Keratinocyte (primary cell): Measurements from ENCODE around the gene HOTAIR. TPM values are rescaled to one million over a fixed set of nuclear protein-coding genes. Genes with fewer than 3 reads are reported as not detected.
A peak's percentile ranks its signal among the peaks of the same experiment; 100 is the strongest.

Experiments used
- DNase-seq: peaks from one replicate; pipeline ENCODE4 v3.0.0-alpha.2; 2011; ENCODE audit warnings: low read depth, missing footprints, low spot score
- FAIRE-seq: peaks from 2 replicates; lab custom pipeline; 2011; peaks lifted over from hg19 to GRCh38; lab: Jason Lieb, UNC
- H2AFZ ChIP-seq: 2 replicates; pipeline ENCODE4 v1.6.0; 2012; ENCODE audit warnings: low read length, control low read depth, inconsistent platforms; ENCODE audit not compliant: control insufficient read depth
- H3K27ac ChIP-seq: 2 replicates; pipeline ENCODE4 v1.5.1; 2011; ENCODE audit warnings: low read length; ENCODE audit not compliant: control insufficient read depth, insufficient read depth
- H3K27me3 ChIP-seq: 3 replicates; pipeline ENCODE4 v1.6.0; 2011; ENCODE audit warnings: low read length; ENCODE audit not compliant: control insufficient read depth, insufficient read depth; ENCODE audit errors: extremely low read depth
- H3K36me3 ChIP-seq, 2 experiments: 2 replicates in 1 of 2; 3 replicates in 1 of 2; pipeline ENCODE4 v1.5.1; 2011; ENCODE audit warnings: low read length in 2 of 2, mild to moderate bottlenecking in 1 of 2; ENCODE audit not compliant: control insufficient read depth in 2 of 2, insufficient read depth in 2 of 2; ENCODE audit errors: extremely low read depth in 1 of 2
- H3K4me1 ChIP-seq: 3 replicates; pipeline ENCODE4 v1.5.1; 2011; ENCODE audit warnings: low read length; ENCODE audit not compliant: control insufficient read depth, insufficient read depth; ENCODE audit errors: extremely low read depth
- H3K4me2 ChIP-seq: 3 replicates; pipeline ENCODE4 v1.6.0; 2011; ENCODE audit warnings: low read depth, low read length; ENCODE audit not compliant: control insufficient read depth, insufficient read depth; ENCODE audit errors: extremely low read depth
- H3K4me3 ChIP-seq, 3 experiments: fragments of 200-600 bp in 1 of 3; sonication (generic) in 1 of 3; 2 replicates in 2 of 3; 3 replicates in 1 of 3; pipeline ENCODE4 v1.5.1; 2011 to 2016; ENCODE audit warnings: low read length in 3 of 3, mild to moderate bottlenecking in 3 of 3, control low read depth in 2 of 3, inconsistent platforms in 1 of 3, low read depth in 1 of 3, mixed read lengths in 1 of 3, mixed run types in 1 of 3, moderate library complexity in 1 of 3; ENCODE audit not compliant: control insufficient read depth in 2 of 3, insufficient read depth in 2 of 3; ENCODE audit errors: extremely low read depth in 1 of 3
- H3K79me2 ChIP-seq: 2 replicates; pipeline ENCODE4 v1.6.0; 2012; ENCODE audit warnings: low read length; ENCODE audit not compliant: control insufficient read depth, insufficient read depth
- H3K9ac ChIP-seq: 3 replicates; pipeline ENCODE4 v1.6.0; 2011; ENCODE audit warnings: low read length; ENCODE audit not compliant: control insufficient read depth, insufficient read depth; ENCODE audit errors: extremely low read depth
- H3K9me1 ChIP-seq: 3 replicates; pipeline ENCODE4 v1.6.0; 2011; ENCODE audit warnings: low read length; ENCODE audit not compliant: control insufficient read depth, insufficient read depth; ENCODE audit errors: extremely low read depth
- H3K9me3 ChIP-seq: 2 replicates; pipeline ENCODE4 v1.5.1; 2012; ENCODE audit warnings: low read depth, low read length; ENCODE audit not compliant: control insufficient read depth
- H4K20me1 ChIP-seq: 3 replicates; pipeline ENCODE4 v1.6.0; 2011; ENCODE audit warnings: low read length; ENCODE audit not compliant: control insufficient read depth, insufficient read depth; ENCODE audit errors: extremely low read depth
- CTCF ChIP-seq, 3 experiments: IDR thresholded peaks in 1 of 3; conservative IDR thresholded peaks in 1 of 3; optimal IDR thresholded peaks in 1 of 3; 2 replicates in 2 of 3; 3 replicates in 1 of 3; pipeline versions ENCODE3 to v1.5.1; 2011; ENCODE audit warnings: low read length in 3 of 3, mild to moderate bottlenecking in 3 of 3, moderate library complexity in 2 of 3, control low read depth in 1 of 3, inconsistent platforms in 1 of 3; ENCODE audit not compliant: insufficient read depth in 2 of 3; ENCODE audit errors: extremely low read depth in 1 of 3
- EZH2 ChIP-seq: IDR thresholded peaks from one replicate; pipeline ENCODE4 v1.6.1; 2012; ENCODE audit warnings: inconsistent platforms, mild to moderate bottlenecking, low read length, moderate library complexity
- dilution Hi-C: fragments of 300-500 bp; cut with MboI; formaldehyde crosslinking; loops from one replicate; pipeline ENCODE4 v1.7.0; 2020; ENCODE audit warnings: low sequenced_read_pairs; ENCODE audit not compliant: extremely low pct_ligation_motif_present
- polyA plus RNA-seq, 5 experiments: library from polyadenylated mRNA; depleted of rRNA in 3 of 5; stranded (reverse) in 3 of 5; stranded (forward) in 1 of 5; unstranded in 1 of 5; fragments of >200 nt; gene quantifications; 1 replicate in 1 of 5; 2 replicates in 3 of 5; 3 replicates in 1 of 5; pipeline versions ENCODE4 v1.2.1 to v1.2.3, GENCODE V29; 2011 to 2012; ENCODE audit warnings: missing spikeins in 2 of 5, low read depth in 1 of 5, low replicate concordance in 1 of 5

HOTAIR gene
- polyA plus RNA-seq, 1 donor (not counting 4 experiments of a cell fraction or from before 2014, with no cell fraction given): 4.0 TPM

- no peaks in the 10 kb centered on the region for H3K27me3 ChIP-seq
Observed at GRCh38 chr12:53993162-53994008, 18.6 kb upstream of the HOTAIR start.

GRCh38 chr12:53992377-53992889 lies 17.7 kb upstream of the HOTAIR start:
- no peak for FAIRE-seq
- no peak overlapping the region for H3K9ac ChIP-seq
- peaks cover 35% of the 10 kb centered on the region for H3K4me1 ChIP-seq
- H3K4me3 ChIP-seq: no peak overlapping the region
- H3K9me3 ChIP-seq: no peaks in the 10 kb centered on the region
- no peaks in the 10 kb centered on the region for H3K9me1 ChIP-seq
- no peak overlapping the region for H3K4me2 ChIP-seq
- H3K27ac ChIP-seq: no peak overlapping the region
- peaks cover 97% of the 10 kb centered on the region for H3K79me2 ChIP-seq
- dilution Hi-C loops: no loop called here
- H3K36me3 ChIP-seq: peaks cover 0 to 2% of the 10 kb centered on the region in 2 experiments
- TF ChIP-seq CTCF (optimal IDR thresholded peaks at IDR 0.05 in 1 of 3, IDR thresholded peaks at IDR 0.05 in 1 of 3, conservative IDR thresholded peaks at IDR 0.05 in 1 of 3; ENCODE audit: extremely low read depth in 1 of 3, insufficient read depth in 2 of 3, low read length in 3 of 3): no peak
- TF ChIP-seq EZH2: no peak
- no peak for DNase-seq
- H3K27me3 ChIP-seq: no peaks in the 10 kb centered on the region
- H4K20me1 ChIP-seq: no peaks in the 10 kb centered on the region
- H2AFZ ChIP-seq: no peak overlapping the region

More at GRCh38 chr12:53993162-53994008, 18.6 kb upstream of the HOTAIR start:
- Histone ChIP-seq H3K9me1 (no peaks in the 10 kb centered on the region), H3K9ac (peak overlapping the region; percentile 97), H4K20me1 (no peaks in the 10 kb centered on the region), H3K79me2 (peaks cover 97% of the 10 kb centered on the region), H3K27ac (peak overlapping the region; percentile 95), H3K36me3 (peaks cover 0 to 2% of the 10 kb centered on the region in 2 experiments), H3K4me2 (peak overlapping the region; percentile 98), H3K4me3 (peak overlapping the region in 2 of 3 experiments; percentile 45 to 89), H2AFZ (no peak overlapping the region), H3K4me1 (peaks cover 35% of the 10 kb centered on the region), H3K9me3 (no peaks in the 10 kb centered on the region)
- dilution Hi-C loops: no loop called here
- no peak for FAIRE-seq
- no peak for DNase-seq
- TF ChIP-seq CTCF (optimal IDR thresholded peaks at IDR 0.05 in 1 of 3, IDR thresholded peaks at IDR 0.05 in 1 of 3, conservative IDR thresholded peaks at IDR 0.05 in 1 of 3; ENCODE audit: extremely low read depth in 1 of 3, insufficient read depth in 2 of 3, low read length in 3 of 3): no peak
- no peak for TF ChIP-seq EZH2
